ENCODE results near the gene IFNA10. TPM values are rescaled to one million over a fixed set of nuclear protein-coding genes. Genes with fewer than 3 reads are reported as not detected.
A peak's percentile ranks its signal among the peaks of the same experiment; 100 is the strongest.
"Not testable (repeated sequence)": the region's sequence is repeated elsewhere in the genome, so short reads cannot be mapped to it uniquely, and the experiment has no call there.

IFNA10 gene
- total RNA-seq = not detected

- H3K4me3 ChIP-seq; H3K27me3 ChIP-seq; DNase-seq (ENCODE audit: extremely low spot score in 2 of 2); H3K9me3 ChIP-seq; H3K36me3 ChIP-seq; intact Hi-C loops (cut with DNase I); H3K4me1 ChIP-seq; H3K27ac ChIP-seq: not testable (repeated sequence)
Measured at GRCh38 chr9:21207043-21207442, at the start of gene IFNA10. Gene IFNA10, minus strand, starts transcription at chr9:21207143. Its CDS starts 46 bp downstream, at chr9:21207097.

- Histone ChIP-seq H3K27me3 (no peaks in the 10 kb centered on the region), H3K9me3 (no peaks in the 10 kb centered on the region), H3K27ac (no peak overlapping the region), H3K36me3 (no peaks in the 10 kb centered on the region), H3K4me3 (no peak overlapping the region), H3K4me1 (no peaks in the 10 kb centered on the region)
- intact Hi-C loops (cut with DNase I) = no loop called here
- TF ChIP-seq CTCF (IDR thresholded peaks at IDR 0.05) (no peak), POLR2AphosphoS5 (IDR thresholded peaks at IDR 0.05; ENCODE audit: insufficient read depth in 1 of 2, low read depth in 1 of 2) (no peak), POLR2A (IDR thresholded peaks at IDR 0.05) (no peak)
- DNase-seq (ENCODE audit: extremely low spot score in 2 of 2) = no peak
Measured at GRCh38 chr9:21255538-21256212, 48.7 kb upstream of the IFNA10 start.

- Histone ChIP-seq H3K36me3 (no peaks in the 10 kb centered on the region), H3K4me3 (no peak overlapping the region), H3K27me3 (no peaks in the 10 kb centered on the region), H3K27ac (no peak overlapping the region), H3K4me1 (no peaks in the 10 kb centered on the region), H3K9me3 (no peaks in the 10 kb centered on the region)
- intact Hi-C loops (cut with DNase I) = no loop called here
- DNase-seq (ENCODE audit: extremely low spot score in 2 of 2) = no peak
- peak in 1 of 3 experiments; percentile 47 for TF ChIP-seq CTCF (IDR thresholded peaks at IDR 0.05)
- no peak for TF ChIP-seq POLR2AphosphoS5 (IDR thresholded peaks at IDR 0.05; ENCODE audit: insufficient read depth in 1 of 2, low read depth in 1 of 2)
- TF ChIP-seq POLR2A (IDR thresholded peaks at IDR 0.05) = no peak
Measured at GRCh38 chr9:21252721-21253547, 46.0 kb upstream of the IFNA10 start.

- Histone ChIP-seq H3K4me1 (no peaks in the 10 kb centered on the region), H3K4me3 (no peak overlapping the region), H3K27ac (no peak overlapping the region), H3K36me3 (no peaks in the 10 kb centered on the region), H3K9me3 (no peaks in the 10 kb centered on the region), H3K27me3 (no peaks in the 10 kb centered on the region)
- no peak for TF ChIP-seq CTCF (IDR thresholded peaks at IDR 0.05)
- TF ChIP-seq POLR2A (IDR thresholded peaks at IDR 0.05) = no peak
- TF ChIP-seq POLR2AphosphoS5 (IDR thresholded peaks at IDR 0.05; ENCODE audit: insufficient read depth in 1 of 2, low read depth in 1 of 2) = no peak
- DNase-seq (ENCODE audit: extremely low spot score in 2 of 2) = no peak
- intact Hi-C loops (cut with DNase I) = no loop called here
Measured at GRCh38 chr9:21251638-21252037, 44.7 kb upstream of the IFNA10 start.

GRCh38 chr9:21251190-21251589, 44.2 kb upstream of the IFNA10 start:
- no peaks in the 10 kb centered on the region for H3K27me3 ChIP-seq
- H3K9me3 ChIP-seq = no peaks in the 10 kb centered on the region
- H3K27ac ChIP-seq = no peak overlapping the region
- H3K36me3 ChIP-seq = no peaks in the 10 kb centered on the region
- no peak for TF ChIP-seq CTCF (IDR thresholded peaks at IDR 0.05)
- TF ChIP-seq POLR2A (IDR thresholded peaks at IDR 0.05) = no peak
- no peak for TF ChIP-seq POLR2AphosphoS5 (IDR thresholded peaks at IDR 0.05; ENCODE audit: insufficient read depth in 1 of 2, low read depth in 1 of 2)
- H3K4me3 ChIP-seq = no peak overlapping the region
- DNase-seq (ENCODE audit: extremely low spot score in 2 of 2) = no peak
- intact Hi-C loops (cut with DNase I) = no loop called here
- no peaks in the 10 kb centered on the region for H3K4me1 ChIP-seq
